ENCODE measurements around the gene ADAMTS9. TPM values are rescaled to one million over a fixed set of nuclear protein-coding genes. Genes with fewer than 3 reads are reported as not detected.

ADAMTS9 gene
- total RNA-seq, 2 donors from 2014 or later, result 104 to 420 TPM

DNA sequence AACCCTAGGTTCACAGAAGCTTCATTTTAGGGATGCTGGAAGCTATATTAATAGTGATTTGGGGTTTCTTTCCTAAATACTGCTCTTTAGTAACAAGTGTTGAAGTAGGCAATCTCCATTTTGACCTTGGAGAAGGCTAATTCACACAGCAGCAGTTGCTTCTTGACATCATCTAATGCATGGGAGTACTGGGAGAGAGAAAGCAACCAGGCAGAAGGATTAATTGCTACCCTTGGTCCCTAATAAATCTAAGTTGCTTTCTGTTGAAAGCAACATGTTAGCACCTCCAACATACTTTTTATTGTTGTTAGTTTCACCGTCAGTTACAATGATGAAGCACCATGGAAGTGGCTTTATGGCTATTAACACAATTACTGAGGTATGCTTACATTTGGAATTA is 96.2 kb downstream of the ADAMTS9 start:
- Histone ChIP-seq H3K27ac (no peak overlapping the region), H3K9me3 (no peaks in the 10 kb centered on the region), H3K4me3 (no peak overlapping the region), H3K36me3 (no peaks in the 10 kb centered on the region), H3K27me3 (replicated peaks; ENCODE audit: insufficient read depth) (no peaks in the 10 kb centered on the region), H3K4me1 (ENCODE audit: control insufficient read depth in 1 of 2, low read depth in 2 of 2) (peaks cover 14 to 33% of the 10 kb centered on the region in 2 donors)
- ATAC-seq (ENCODE audit: insufficient number of reproducible peaks, low FRiP score, low read depth) (no peak), DNase-seq (ENCODE audit: low spot score) (no peak)
- TF ChIP-seq, protein P1, sequence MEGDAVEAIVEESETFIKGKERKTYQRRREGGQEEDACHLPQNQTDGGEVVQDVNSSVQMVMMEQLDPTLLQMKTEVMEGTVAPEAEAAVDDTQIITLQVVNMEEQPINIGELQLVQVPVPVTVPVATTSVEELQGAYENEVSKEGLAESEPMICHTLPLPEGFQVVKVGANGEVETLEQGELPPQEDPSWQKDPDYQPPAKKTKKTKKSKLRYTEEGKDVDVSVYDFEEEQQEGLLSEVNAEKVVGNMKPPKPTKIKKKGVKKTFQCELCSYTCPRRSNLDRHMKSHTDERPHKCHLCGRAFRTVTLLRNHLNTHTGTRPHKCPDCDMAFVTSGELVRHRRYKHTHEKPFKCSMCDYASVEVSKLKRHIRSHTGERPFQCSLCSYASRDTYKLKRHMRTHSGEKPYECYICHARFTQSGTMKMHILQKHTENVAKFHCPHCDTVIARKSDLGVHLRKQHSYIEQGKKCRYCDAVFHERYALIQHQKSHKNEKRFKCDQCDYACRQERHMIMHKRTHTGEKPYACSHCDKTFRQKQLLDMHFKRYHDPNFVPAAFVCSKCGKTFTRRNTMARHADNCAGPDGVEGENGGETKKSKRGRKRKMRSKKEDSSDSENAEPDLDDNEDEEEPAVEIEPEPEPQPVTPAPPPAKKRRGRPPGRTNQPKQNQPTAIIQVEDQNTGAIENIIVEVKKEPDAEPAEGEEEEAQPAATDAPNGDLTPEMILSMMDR (IDR thresholded peaks at IDR 0.05), result no peak

DNA sequence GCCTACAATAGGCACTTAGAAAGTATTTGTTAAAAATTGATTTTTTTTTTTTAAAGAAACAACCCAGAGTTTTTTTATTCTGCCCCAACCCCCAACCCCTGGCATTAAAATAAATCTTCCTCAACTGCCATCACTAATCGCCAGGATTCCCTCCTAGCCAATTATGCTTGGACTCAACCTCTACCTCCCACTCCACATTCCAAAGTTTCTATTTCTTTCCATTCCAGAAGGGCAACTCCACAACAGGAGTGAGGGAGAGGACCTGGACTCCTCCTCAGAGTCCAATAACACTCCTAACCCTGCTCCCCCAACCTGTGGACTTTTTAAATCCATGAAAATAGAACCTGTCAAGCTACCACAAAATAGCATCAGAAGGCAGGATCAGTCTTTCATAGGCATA is 99.4 kb downstream of the ADAMTS9 start:
- Histone ChIP-seq H3K4me1 (ENCODE audit: control insufficient read depth in 1 of 2, low read depth in 2 of 2) (peaks cover 0 to 20% of the 10 kb centered on the region in 2 donors), H3K36me3 (no peaks in the 10 kb centered on the region), H3K27ac (no peak overlapping the region), H3K4me3 (no peak overlapping the region), H3K9me3 (no peaks in the 10 kb centered on the region), H3K27me3 (replicated peaks; ENCODE audit: insufficient read depth) (no peaks in the 10 kb centered on the region)
- TF ChIP-seq, protein P1 (IDR thresholded peaks at IDR 0.05), result no peak
- no peak for ATAC-seq (ENCODE audit: insufficient number of reproducible peaks, low FRiP score, low read depth)
- no peak for DNase-seq (ENCODE audit: low spot score)

DNA sequence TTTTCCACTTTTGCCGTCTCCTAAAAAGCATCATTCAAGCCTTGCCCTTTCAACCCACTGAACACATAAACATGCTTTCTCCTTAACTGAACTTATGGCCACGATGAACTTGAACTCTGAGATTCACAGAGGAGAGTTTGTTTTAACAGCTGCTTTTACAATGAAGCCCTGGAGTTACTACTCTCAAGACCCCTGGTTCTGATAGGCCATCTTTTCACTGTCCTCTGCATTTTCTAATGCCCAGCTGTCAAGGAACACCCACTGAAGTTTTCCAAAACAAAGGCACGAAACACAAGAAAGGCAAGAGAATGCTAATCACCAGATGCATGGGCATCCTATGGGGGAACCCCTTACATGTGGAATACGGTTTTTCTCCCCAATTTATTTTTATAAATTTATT is 100.8 kb downstream of the ADAMTS9 start:
- DNase-seq (ENCODE audit: low spot score), result no peak
- Histone ChIP-seq H3K9me3 (no peaks in the 10 kb centered on the region), H3K4me1 (ENCODE audit: control insufficient read depth in 1 of 2, low read depth in 2 of 2) (peaks cover 0 to 18% of the 10 kb centered on the region in 2 donors), H3K27ac (no peak overlapping the region), H3K36me3 (no peaks in the 10 kb centered on the region), H3K27me3 (replicated peaks; ENCODE audit: insufficient read depth) (no peaks in the 10 kb centered on the region), H3K4me3 (no peak overlapping the region)
- no peak for ATAC-seq (ENCODE audit: insufficient number of reproducible peaks, low FRiP score, low read depth)
- TF ChIP-seq, protein P1 (IDR thresholded peaks at IDR 0.05), result no peak

DNA sequence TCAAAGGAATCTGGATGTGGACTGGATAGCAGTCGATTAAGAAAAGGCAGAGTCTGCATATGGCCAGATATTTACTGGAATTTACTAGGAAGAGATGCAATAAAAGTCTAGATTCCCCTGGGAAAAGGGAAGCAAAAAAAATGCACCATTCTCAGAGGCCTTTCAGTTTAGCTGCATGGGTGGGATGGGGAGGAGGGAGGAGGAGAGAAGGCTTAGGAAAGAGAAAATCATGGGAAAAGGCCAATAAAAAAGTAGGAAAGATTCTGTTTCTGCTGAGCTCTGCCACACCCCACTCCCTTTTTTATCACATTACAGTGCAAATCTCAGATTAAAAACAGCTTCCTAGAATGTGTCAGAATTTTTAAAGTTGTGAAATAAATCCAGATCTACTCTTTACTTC is 103.6 kb downstream of the ADAMTS9 start:
- no peak for ATAC-seq (ENCODE audit: insufficient number of reproducible peaks, low FRiP score, low read depth)
- Histone ChIP-seq H3K4me1 (ENCODE audit: control insufficient read depth in 1 of 2, low read depth in 2 of 2) (peaks cover 6 to 30% of the 10 kb centered on the region in 2 donors), H3K27ac (no peak overlapping the region), H3K36me3 (no peaks in the 10 kb centered on the region), H3K9me3 (no peaks in the 10 kb centered on the region), H3K27me3 (replicated peaks; ENCODE audit: insufficient read depth) (no peaks in the 10 kb centered on the region), H3K4me3 (no peak overlapping the region)
- DNase-seq (ENCODE audit: low spot score), result no peak
- TF ChIP-seq, protein P1 (IDR thresholded peaks at IDR 0.05), result no peak

DNA sequence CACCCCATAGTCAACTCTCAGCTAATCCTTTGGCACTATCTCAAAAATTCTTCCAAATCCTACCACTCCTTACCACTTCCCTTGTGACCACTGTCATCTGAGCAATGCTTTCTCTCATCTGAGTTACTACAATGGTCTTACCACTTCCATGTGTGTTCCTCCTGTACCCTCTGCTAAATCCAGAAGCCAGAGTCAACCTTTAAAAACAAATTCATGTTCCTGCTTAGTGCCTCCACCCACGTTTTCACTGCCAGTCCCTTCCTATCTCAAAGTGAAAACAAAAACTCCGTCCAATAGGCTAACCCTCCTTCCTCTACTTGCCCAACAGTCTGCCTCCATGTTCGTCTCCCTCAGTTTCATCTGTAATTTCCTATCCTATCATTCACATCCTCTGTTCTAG is 109.0 kb downstream of the ADAMTS9 start:
- TF ChIP-seq, protein P1 (IDR thresholded peaks at IDR 0.05), result no peak
- peaks cover 4% of the 10 kb centered on the region for H3K36me3 ChIP-seq
- H3K4me1 ChIP-seq (ENCODE audit: control insufficient read depth in 1 of 2, low read depth in 2 of 2), result peaks cover 6 to 13% of the 10 kb centered on the region in 2 donors
- H3K27ac ChIP-seq, result no peak overlapping the region
- no peaks in the 10 kb centered on the region for H3K9me3 ChIP-seq
- H3K27me3 ChIP-seq (replicated peaks; ENCODE audit: insufficient read depth), result no peaks in the 10 kb centered on the region
- no peak for ATAC-seq (ENCODE audit: insufficient number of reproducible peaks, low FRiP score, low read depth)
- DNase-seq (ENCODE audit: low spot score), result no peak
- no peak overlapping the region for H3K4me3 ChIP-seq

All from thoracic aorta (tissue), 2 donors.